Measurements from ENCODE around the gene ERN1. TPM values are rescaled to one million over a fixed set of nuclear protein-coding genes. Genes with fewer than 3 reads are reported as not detected.
"Not testable (repeated sequence)": the region's sequence is repeated elsewhere in the genome, so short reads cannot be mapped to it uniquely, and the experiment has no call there.

ERN1 gene
- total and polyA plus RNA-seq, 2 donors, result 5.9 to 7.4 TPM

GRCh38 chr17:64124609-64125008 is 5.3 kb downstream of the ERN1 start:
- Histone ChIP-seq H3K27ac (ENCODE audit: low read depth in 1 of 2, low read length in 1 of 2) (no peak overlapping the region), H3K36me3 (ENCODE audit: control insufficient read depth in 2 of 2, insufficient read depth in 2 of 2, low read length in 1 of 2) (no peaks in the 10 kb centered on the region), H3K4me1 (ENCODE audit: control insufficient read depth in 2 of 2, insufficient read depth in 2 of 2, low read length in 2 of 2) (peaks cover 17 to 29% of the 10 kb centered on the region in 2 donors), H3K4me3 (ENCODE audit: low read length in 2 of 2) (no peak overlapping the region), H3K27me3 (ENCODE audit: control insufficient read depth in 2 of 2, insufficient read depth in 1 of 2, low read length in 1 of 2) (no peaks in the 10 kb centered on the region), H3K9me3 (ENCODE audit: control insufficient read depth in 2 of 2, insufficient read depth in 1 of 2, low read length in 1 of 2) (no peaks in the 10 kb centered on the region)
- 96% methylated on average over 3 of the region's 3 CpGs for WGBS
- DNase-seq (ENCODE audit: low read depth in 6 of 9, low spot score in 9 of 9), result no peak

GRCh38 chr17:64123114-64123513 is 6.8 kb downstream of the ERN1 start:
- DNase-seq (ENCODE audit: low read depth in 6 of 9, low spot score in 9 of 9), result no peak
- Histone ChIP-seq H3K4me1 (ENCODE audit: control insufficient read depth in 2 of 2, insufficient read depth in 2 of 2, low read length in 2 of 2) (peaks cover 12 to 32% of the 10 kb centered on the region in 2 donors), H3K27ac (ENCODE audit: low read depth in 1 of 2, low read length in 1 of 2) (no peak overlapping the region), H3K4me3 (ENCODE audit: low read length in 2 of 2) (no peak overlapping the region), H3K27me3 (ENCODE audit: control insufficient read depth in 2 of 2, insufficient read depth in 1 of 2, low read length in 1 of 2) (no peaks in the 10 kb centered on the region), H3K36me3 (ENCODE audit: control insufficient read depth in 2 of 2, insufficient read depth in 2 of 2, low read length in 1 of 2) (no peaks in the 10 kb centered on the region), H3K9me3 (ENCODE audit: control insufficient read depth in 2 of 2, insufficient read depth in 1 of 2, low read length in 1 of 2) (no peaks in the 10 kb centered on the region)
- WGBS, result 98% methylated on average over 4 of the region's 4 CpGs

GRCh38 chr17:64120972-64121786 is 8.8 kb downstream of the ERN1 start:
- WGBS, result 60% methylated on average over 13 of the region's 13 CpGs
- peaks cover 14 to 46% of the 10 kb centered on the region in 2 donors for H3K4me1 ChIP-seq (ENCODE audit: control insufficient read depth in 2 of 2, insufficient read depth in 2 of 2, low read length in 2 of 2)

GRCh38 chr17:64120159-64120810 is 9.7 kb downstream of the ERN1 start:
- no peaks in the 10 kb centered on the region for H3K27me3 ChIP-seq (ENCODE audit: control insufficient read depth in 2 of 2, insufficient read depth in 1 of 2, low read length in 1 of 2)
- no peaks in the 10 kb centered on the region for H3K9me3 ChIP-seq (ENCODE audit: control insufficient read depth in 2 of 2, insufficient read depth in 1 of 2, low read length in 1 of 2)
- no peak for DNase-seq (ENCODE audit: low read depth in 6 of 9, low spot score in 9 of 9)
- H3K27ac ChIP-seq (ENCODE audit: low read depth in 1 of 2, low read length in 1 of 2), result peak overlapping the region in 1 of 2 donors; percentile 82
- no peak overlapping the region for H3K4me3 ChIP-seq (ENCODE audit: low read length in 2 of 2)
- WGBS, result 92% methylated on average over 3 of the region's 3 CpGs
- no peaks in the 10 kb centered on the region for H3K36me3 ChIP-seq (ENCODE audit: control insufficient read depth in 2 of 2, insufficient read depth in 2 of 2, low read length in 1 of 2)
- H3K4me1 ChIP-seq (ENCODE audit: control insufficient read depth in 2 of 2, insufficient read depth in 2 of 2, low read length in 2 of 2), result peaks cover 20 to 55% of the 10 kb centered on the region in 2 donors

More at GRCh38 chr17:64120972-64121786, 8.8 kb downstream of the ERN1 start:
- H3K9me3 ChIP-seq (ENCODE audit: control insufficient read depth in 2 of 2, insufficient read depth in 1 of 2, low read length in 1 of 2); H3K27me3 ChIP-seq (ENCODE audit: control insufficient read depth in 2 of 2, insufficient read depth in 1 of 2, low read length in 1 of 2); H3K36me3 ChIP-seq (ENCODE audit: control insufficient read depth in 2 of 2, insufficient read depth in 2 of 2, low read length in 1 of 2): not testable (repeated sequence)
- peak overlapping the region in 1 of 2 donors; percentile 82 for H3K27ac ChIP-seq (ENCODE audit: low read depth in 1 of 2, low read length in 1 of 2)
- peak overlapping the region in 1 of 2 donors; percentile 2 for H3K4me3 ChIP-seq (ENCODE audit: low read length in 2 of 2)
- DNase-seq (ENCODE audit: low read depth in 6 of 9, low spot score in 9 of 9), result peak in 2 of 9 donors; percentile 44 to 73

- DNase-seq (ENCODE audit: low read depth in 6 of 9, low spot score in 9 of 9), result no peak
- H3K4me3 ChIP-seq (ENCODE audit: low read length in 2 of 2), result no peak overlapping the region
- H3K9me3 ChIP-seq (ENCODE audit: control insufficient read depth in 2 of 2, insufficient read depth in 1 of 2, low read length in 1 of 2), result no peaks in the 10 kb centered on the region
- WGBS, result 67% methylated on average over 10 of the region's 10 CpGs
- H3K4me1 ChIP-seq (ENCODE audit: control insufficient read depth in 2 of 2, insufficient read depth in 2 of 2, low read length in 2 of 2), result peaks cover 26 to 67% of the 10 kb centered on the region in 2 donors
- H3K36me3 ChIP-seq (ENCODE audit: control insufficient read depth in 2 of 2, insufficient read depth in 2 of 2, low read length in 1 of 2), result no peaks in the 10 kb centered on the region
- H3K27me3 ChIP-seq (ENCODE audit: control insufficient read depth in 2 of 2, insufficient read depth in 1 of 2, low read length in 1 of 2), result no peaks in the 10 kb centered on the region
- peak overlapping the region in 1 of 2 donors; percentile 10 for H3K27ac ChIP-seq (ENCODE audit: low read depth in 1 of 2, low read length in 1 of 2)
These were observed 11.7 kb downstream of the ERN1 start for GRCh38 chr17:64117981-64118979.

GRCh38 chr17:64115822-64116534 is 14.0 kb downstream of the ERN1 start:
- 41% methylated on average over 7 of the region's 7 CpGs for WGBS
- no peak for DNase-seq (ENCODE audit: low read depth in 6 of 9, low spot score in 9 of 9)
- no peak overlapping the region for H3K27ac ChIP-seq (ENCODE audit: low read depth in 1 of 2, low read length in 1 of 2)

GRCh38 chr17:64115043-64115698 is 14.8 kb downstream of the ERN1 start:
- no peak for DNase-seq (ENCODE audit: low read depth in 6 of 9, low spot score in 9 of 9)
- Histone ChIP-seq H3K9me3 (ENCODE audit: control insufficient read depth in 2 of 2, insufficient read depth in 1 of 2, low read length in 1 of 2) (no peaks in the 10 kb centered on the region), H3K4me3 (ENCODE audit: low read length in 2 of 2) (no peak overlapping the region), H3K27me3 (ENCODE audit: control insufficient read depth in 2 of 2, insufficient read depth in 1 of 2, low read length in 1 of 2) (no peaks in the 10 kb centered on the region), H3K27ac (ENCODE audit: low read depth in 1 of 2, low read length in 1 of 2) (no peak overlapping the region), H3K4me1 (ENCODE audit: control insufficient read depth in 2 of 2, insufficient read depth in 2 of 2, low read length in 2 of 2) (peaks cover 17 to 58% of the 10 kb centered on the region in 2 donors), H3K36me3 (ENCODE audit: control insufficient read depth in 2 of 2, insufficient read depth in 2 of 2, low read length in 1 of 2) (no peaks in the 10 kb centered on the region)
- WGBS, result 96% methylated on average over 8 of the region's 8 CpGs

More at GRCh38 chr17:64115822-64116534, 14.0 kb downstream of the ERN1 start:
- peaks cover 22 to 60% of the 10 kb centered on the region in 2 donors for H3K4me1 ChIP-seq (ENCODE audit: control insufficient read depth in 2 of 2, insufficient read depth in 2 of 2, low read length in 2 of 2)
- no peaks in the 10 kb centered on the region for H3K36me3 ChIP-seq (ENCODE audit: control insufficient read depth in 2 of 2, insufficient read depth in 2 of 2, low read length in 1 of 2)
- no peaks in the 10 kb centered on the region for H3K27me3 ChIP-seq (ENCODE audit: control insufficient read depth in 2 of 2, insufficient read depth in 1 of 2, low read length in 1 of 2)
- no peak overlapping the region for H3K4me3 ChIP-seq (ENCODE audit: low read length in 2 of 2)
- no peaks in the 10 kb centered on the region for H3K9me3 ChIP-seq (ENCODE audit: control insufficient read depth in 2 of 2, insufficient read depth in 1 of 2, low read length in 1 of 2)

- H3K4me3 ChIP-seq (ENCODE audit: low read length in 2 of 2), result no peak overlapping the region
- no peaks in the 10 kb centered on the region for H3K36me3 ChIP-seq (ENCODE audit: control insufficient read depth in 2 of 2, insufficient read depth in 2 of 2, low read length in 1 of 2)
- no peaks in the 10 kb centered on the region for H3K27me3 ChIP-seq (ENCODE audit: control insufficient read depth in 2 of 2, insufficient read depth in 1 of 2, low read length in 1 of 2)
- 96% methylated on average over 2 of the region's 2 CpGs for WGBS
- peaks cover 17 to 52% of the 10 kb centered on the region in 2 donors for H3K4me1 ChIP-seq (ENCODE audit: control insufficient read depth in 2 of 2, insufficient read depth in 2 of 2, low read length in 2 of 2)
- no peak for DNase-seq (ENCODE audit: low read depth in 6 of 9, low spot score in 9 of 9)
- H3K9me3 ChIP-seq (ENCODE audit: control insufficient read depth in 2 of 2, insufficient read depth in 1 of 2, low read length in 1 of 2), result no peaks in the 10 kb centered on the region
- H3K27ac ChIP-seq (ENCODE audit: low read depth in 1 of 2, low read length in 1 of 2), result no peak overlapping the region
These were observed 16.9 kb downstream of the ERN1 start for GRCh38 chr17:64113006-64113405.
